ENCODE measurements around the gene GNA12. TPM values are rescaled to one million over a fixed set of nuclear protein-coding genes. Genes with fewer than 3 reads are reported as not detected.

GNA12 gene
- total and polyA plus RNA-seq, 9 of the 15 experiments (the other 6 are each of a cell fraction or from before 2014, with no cell fraction given), result 0.65 to 32.7 (median 9.6) TPM

DNA sequence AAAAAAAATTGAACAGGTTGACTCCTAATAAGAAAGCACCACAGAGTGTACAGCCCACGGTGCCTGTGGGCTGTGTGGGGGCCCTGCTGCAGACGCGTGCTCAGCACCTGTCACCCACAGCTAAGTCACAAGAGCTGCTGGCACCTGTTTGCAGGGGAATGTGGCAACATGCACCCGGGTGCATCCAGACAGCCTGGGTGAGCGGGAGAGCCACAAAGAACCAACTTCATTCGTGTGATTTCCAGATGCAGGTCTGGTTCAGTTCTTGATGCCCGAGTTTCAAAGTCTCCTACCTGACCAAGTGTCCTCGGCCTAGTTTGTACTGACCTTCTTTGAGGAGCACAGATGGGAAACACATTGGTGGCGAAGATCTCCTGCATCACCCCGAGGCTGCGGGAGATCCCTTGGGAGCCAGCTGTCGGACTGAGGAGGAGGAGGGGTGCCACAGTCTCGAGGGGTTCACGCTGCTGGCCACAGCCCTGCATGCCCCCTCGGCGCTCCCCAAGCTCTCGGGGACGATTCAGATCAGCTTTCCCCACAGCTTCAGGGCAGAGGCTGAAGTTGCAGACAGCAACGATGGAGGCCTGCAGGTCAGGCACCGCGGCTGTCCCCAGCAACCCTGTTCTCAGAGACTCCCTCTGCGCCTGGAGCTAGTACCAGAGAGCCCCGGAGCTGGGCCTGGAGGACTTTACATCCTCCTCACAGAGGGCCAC, 120.8 kb downstream of the GNA12 start:
- Histone ChIP-seq H3K27me3 (ENCODE audit: control insufficient read depth in 2 of 2, insufficient read depth in 2 of 2, low read length in 2 of 2) (no peaks in the 10 kb centered on the region), H3K9ac (ENCODE audit: insufficient read depth in 1 of 2, low read depth in 2 of 2, low read length in 2 of 2) (peak overlapping the region in 1 of 2 experiments; percentile 35; a peak in 1 of 4 replicates), H3K9me1 (ENCODE audit: control insufficient read depth, insufficient read depth, low read length) (no peaks in the 10 kb centered on the region), H4K20me1 (replicated peaks; ENCODE audit: control insufficient read depth, insufficient read depth, low read length) (no peaks in the 10 kb centered on the region), H3K9me3 (replicated peaks; ENCODE audit: control insufficient read depth, insufficient read depth, low read depth, low read length) (no peaks in the 10 kb centered on the region), H3K4me2 (ENCODE audit: insufficient read depth, low read length) (no peak overlapping the region), H3K79me2 (ENCODE audit: control insufficient read depth, insufficient read depth, low read length) (no peaks in the 10 kb centered on the region), H3K36me3 (ENCODE audit: control insufficient read depth, insufficient read depth, low read length) (no peaks in the 10 kb centered on the region; the same call in 2 of the 3 replicates), H3K27ac (ENCODE audit: extremely low read depth, low read depth, low read length) (no peak overlapping the region), H3K4me3 (no peak overlapping the region), H2AFZ (ENCODE audit: low read depth, low read length) (no peak overlapping the region), H3K4me1 (replicated peaks in 1 of 2; ENCODE audit: control insufficient read depth in 2 of 2, insufficient read depth in 2 of 2, low read length in 2 of 2) (peaks cover 6 to 31% of the 10 kb centered on the region in 2 experiments)
- POLR2A ChIA-PET, result interaction anchor here (1.3 kb wide), 1 partner anchor 14 kb away, joined by 3 read pairs; no protein-coding TSS in a partner anchor
- in situ Hi-C loops (cut with MboI) (no loop called here), intact Hi-C loops (cut with micrococcal nuclease) (no loop called here)
- FAIRE-seq, result no peak
- no peak for ATAC-seq
- no TSS peak for BruUV-seq (replicated peaks)
- no peak for DNase-seq (ENCODE audit: extremely low read depth in 1 of 4, low spot score in 3 of 4)
- TF ChIP-seq, protein P1, sequence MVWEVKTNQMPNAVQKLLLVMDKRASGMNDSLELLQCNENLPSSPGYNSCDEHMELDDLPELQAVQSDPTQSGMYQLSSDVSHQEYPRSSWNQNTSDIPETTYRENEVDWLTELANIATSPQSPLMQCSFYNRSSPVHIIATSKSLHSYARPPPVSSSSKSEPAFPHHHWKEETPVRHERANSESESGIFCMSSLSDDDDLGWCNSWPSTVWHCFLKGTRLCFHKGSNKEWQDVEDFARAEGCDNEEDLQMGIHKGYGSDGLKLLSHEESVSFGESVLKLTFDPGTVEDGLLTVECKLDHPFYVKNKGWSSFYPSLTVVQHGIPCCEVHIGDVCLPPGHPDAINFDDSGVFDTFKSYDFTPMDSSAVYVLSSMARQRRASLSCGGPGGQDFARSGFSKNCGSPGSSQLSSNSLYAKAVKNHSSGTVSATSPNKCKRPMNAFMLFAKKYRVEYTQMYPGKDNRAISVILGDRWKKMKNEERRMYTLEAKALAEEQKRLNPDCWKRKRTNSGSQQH (CRISPR knock-in tag; IDR thresholded peaks at IDR 0.05), result no peak
- TF ChIP-seq POLR2G (IDR thresholded peaks at IDR 0.05; ENCODE audit: low read depth, low read length), result 0 out of 2 replicates have a peak, but pooled peaks have one; percentile 28
- WGBS (ENCODE audit: insufficient coverage, low coverage, missing lambda C conversion rate), result 79% methylated on average over 21 of the region's 23 CpGs
- CTCF ChIA-PET (ENCODE audit: low intra/inter-chr PET ratio), result no interaction called here

GRCh38 chr7:2722591-2722990, 121.5 kb downstream of the GNA12 start:
- FAIRE-seq (no peak), ATAC-seq (no peak), DNase-seq (ENCODE audit: extremely low read depth in 1 of 4, low spot score in 3 of 4) (no peak)
- Histone ChIP-seq H3K4me1 (replicated peaks in 1 of 2; ENCODE audit: control insufficient read depth in 2 of 2, insufficient read depth in 2 of 2, low read length in 2 of 2) (peaks cover 13 to 38% of the 10 kb centered on the region in 2 experiments), H3K9me1 (ENCODE audit: control insufficient read depth, insufficient read depth, low read length) (no peaks in the 10 kb centered on the region), H3K27me3 (ENCODE audit: control insufficient read depth in 2 of 2, insufficient read depth in 2 of 2, low read length in 2 of 2) (no peaks in the 10 kb centered on the region), H2AFZ (ENCODE audit: low read depth, low read length) (no peak overlapping the region), H3K4me2 (ENCODE audit: insufficient read depth, low read length) (no peak overlapping the region), H3K27ac (ENCODE audit: extremely low read depth, low read depth, low read length) (no peak overlapping the region), H4K20me1 (replicated peaks; ENCODE audit: control insufficient read depth, insufficient read depth, low read length) (no peaks in the 10 kb centered on the region), H3K4me3 (no peak overlapping the region), H3K79me2 (ENCODE audit: control insufficient read depth, insufficient read depth, low read length) (no peaks in the 10 kb centered on the region), H3K36me3 (ENCODE audit: control insufficient read depth, insufficient read depth, low read length) (no peaks in the 10 kb centered on the region; the same call in 2 of the 3 replicates), H3K9ac (ENCODE audit: insufficient read depth in 1 of 2, low read depth in 2 of 2, low read length in 2 of 2) (no peak overlapping the region), H3K9me3 (replicated peaks; ENCODE audit: control insufficient read depth, insufficient read depth, low read depth, low read length) (no peaks in the 10 kb centered on the region)
- WGBS (ENCODE audit: insufficient coverage, low coverage, missing lambda C conversion rate), result 71% methylated on average over 2 of the region's 4 CpGs
- BruUV-seq (replicated peaks), result no TSS peak
- POLR2A ChIA-PET, result no interaction called here
- intact Hi-C loops (cut with micrococcal nuclease) (no loop called here), in situ Hi-C loops (cut with MboI) (no loop called here)
- CTCF ChIA-PET (ENCODE audit: low intra/inter-chr PET ratio), result no interaction called here
- TF ChIP-seq ZBED1 (IDR thresholded peaks at IDR 0.05) (no peak), KLF6 (CRISPR knock-in tag; IDR thresholded peaks at IDR 0.05; ENCODE audit: borderline replicate concordance) (no peak), ZNF121 (CRISPR knock-in tag; conservative IDR thresholded peaks at IDR 0.05) (peak; percentile 67), ESRRA (IDR thresholded peaks at IDR 0.05; ENCODE audit: borderline replicate concordance, low read depth) (no peak)

Data from K562 (cell line).